ENCODE measurements around the gene SOX6.

The SOX6 gene

DNA sequence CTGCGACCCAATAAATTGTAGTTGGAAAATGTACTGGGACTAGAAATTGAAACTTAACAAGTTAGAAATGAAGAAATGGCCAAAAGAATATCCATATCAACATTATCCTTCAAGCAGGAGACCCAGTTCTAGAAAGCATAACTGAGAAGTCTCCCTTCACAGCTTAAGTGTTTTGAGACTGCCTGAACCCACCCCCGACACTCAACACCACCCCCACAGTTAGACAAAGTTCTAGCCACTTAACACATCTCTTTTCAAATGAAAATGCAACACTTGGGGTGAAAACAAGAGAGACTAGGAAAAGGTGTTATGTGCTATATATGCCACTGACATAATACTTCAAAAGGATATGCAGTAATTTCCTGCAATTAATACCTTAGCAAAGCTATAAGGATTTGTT, 184.5 kb downstream of the SOX6 start:
- no peak for DNase-seq
- no peaks in the 10 kb centered on the region for H3K9me2 ChIP-seq (replicated peaks; ENCODE audit: insufficient read depth, low read length)
- no peak overlapping the region for H3K27ac ChIP-seq (ENCODE audit: low read length)
- H3K27me3 ChIP-seq (replicated peaks; ENCODE audit: insufficient read depth, low read length) = no peaks in the 10 kb centered on the region
- H3K9me3 ChIP-seq (replicated peaks; ENCODE audit: insufficient read depth, low read length) = no peaks in the 10 kb centered on the region
- no peak overlapping the region for H3K4me2 ChIP-seq (ENCODE audit: low read depth, low read length)
- no peaks in the 10 kb centered on the region for H3K4me1 ChIP-seq (ENCODE audit: low read length)
- H3K9ac ChIP-seq (ENCODE audit: low read length) = no peak overlapping the region
- TF ChIP-seq EZH2 (optimal IDR thresholded peaks at IDR 0.05; ENCODE audit: low read depth, low read length) = no peak
- TF ChIP-seq, protein P1, sequence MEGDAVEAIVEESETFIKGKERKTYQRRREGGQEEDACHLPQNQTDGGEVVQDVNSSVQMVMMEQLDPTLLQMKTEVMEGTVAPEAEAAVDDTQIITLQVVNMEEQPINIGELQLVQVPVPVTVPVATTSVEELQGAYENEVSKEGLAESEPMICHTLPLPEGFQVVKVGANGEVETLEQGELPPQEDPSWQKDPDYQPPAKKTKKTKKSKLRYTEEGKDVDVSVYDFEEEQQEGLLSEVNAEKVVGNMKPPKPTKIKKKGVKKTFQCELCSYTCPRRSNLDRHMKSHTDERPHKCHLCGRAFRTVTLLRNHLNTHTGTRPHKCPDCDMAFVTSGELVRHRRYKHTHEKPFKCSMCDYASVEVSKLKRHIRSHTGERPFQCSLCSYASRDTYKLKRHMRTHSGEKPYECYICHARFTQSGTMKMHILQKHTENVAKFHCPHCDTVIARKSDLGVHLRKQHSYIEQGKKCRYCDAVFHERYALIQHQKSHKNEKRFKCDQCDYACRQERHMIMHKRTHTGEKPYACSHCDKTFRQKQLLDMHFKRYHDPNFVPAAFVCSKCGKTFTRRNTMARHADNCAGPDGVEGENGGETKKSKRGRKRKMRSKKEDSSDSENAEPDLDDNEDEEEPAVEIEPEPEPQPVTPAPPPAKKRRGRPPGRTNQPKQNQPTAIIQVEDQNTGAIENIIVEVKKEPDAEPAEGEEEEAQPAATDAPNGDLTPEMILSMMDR (IDR thresholded peaks at IDR 0.05; ENCODE audit: low read length) = no peak
- no peak for TF ChIP-seq EZH2phosphoT487 (IDR thresholded peaks at IDR 0.05; ENCODE audit: low read length)
- no peaks in the 10 kb centered on the region for H3F3A ChIP-seq (ENCODE audit: insufficient read depth, low read length)
- no peak overlapping the region for H3K4me3 ChIP-seq (ENCODE audit: low read length)
- H2AFZ ChIP-seq (ENCODE audit: low read length) = no peak overlapping the region
- H3K79me2 ChIP-seq (ENCODE audit: low read length) = no peaks in the 10 kb centered on the region
- H3K36me3 ChIP-seq (replicated peaks; ENCODE audit: insufficient read depth, low read length) = no peaks in the 10 kb centered on the region
- H4K20me1 ChIP-seq (ENCODE audit: insufficient read depth, low read length) = no peaks in the 10 kb centered on the region

DNA sequence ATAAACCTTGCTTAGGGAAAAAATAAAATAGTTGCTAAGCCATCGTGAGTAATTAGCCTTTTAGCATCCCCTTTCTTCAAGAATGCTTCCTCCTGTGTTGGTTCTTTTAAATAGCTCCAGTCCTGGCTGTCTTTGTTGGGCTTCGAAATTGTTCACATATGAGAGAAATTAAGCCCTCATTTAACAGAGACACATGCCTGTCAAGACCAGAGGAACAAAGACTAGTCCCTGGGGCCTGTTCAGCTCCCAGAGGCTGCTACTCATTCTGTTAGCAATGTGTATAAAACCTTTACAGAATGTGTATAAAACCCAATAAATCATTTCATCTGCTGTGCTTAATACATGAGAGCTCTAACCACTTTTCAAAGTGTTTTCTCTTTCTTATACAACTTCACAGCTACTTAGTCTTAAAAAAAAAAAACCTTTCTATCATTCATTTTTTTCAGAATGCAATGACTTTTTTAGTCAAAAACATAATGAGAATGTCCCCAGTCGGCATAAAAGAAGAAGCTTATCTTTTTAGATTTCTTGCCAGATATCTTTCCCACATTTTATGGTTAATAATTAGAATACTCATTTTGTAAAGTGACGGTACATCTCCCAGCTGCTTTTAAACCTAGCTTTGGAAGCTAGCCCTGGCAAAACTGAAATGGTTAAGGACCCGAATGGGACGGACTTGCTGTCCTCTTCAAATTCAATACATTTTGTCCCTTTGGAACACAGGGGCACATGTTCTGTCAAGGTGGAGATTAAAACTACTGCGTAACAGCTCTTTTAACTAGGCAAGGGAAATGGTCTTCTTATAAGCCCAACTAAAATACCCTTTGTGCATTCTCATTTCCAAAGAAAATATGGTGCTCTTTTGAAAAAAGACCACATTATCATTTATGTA, 186.1 kb downstream of the SOX6 start:
- no peaks in the 10 kb centered on the region for H3K4me1 ChIP-seq (ENCODE audit: low read length)

DNA sequence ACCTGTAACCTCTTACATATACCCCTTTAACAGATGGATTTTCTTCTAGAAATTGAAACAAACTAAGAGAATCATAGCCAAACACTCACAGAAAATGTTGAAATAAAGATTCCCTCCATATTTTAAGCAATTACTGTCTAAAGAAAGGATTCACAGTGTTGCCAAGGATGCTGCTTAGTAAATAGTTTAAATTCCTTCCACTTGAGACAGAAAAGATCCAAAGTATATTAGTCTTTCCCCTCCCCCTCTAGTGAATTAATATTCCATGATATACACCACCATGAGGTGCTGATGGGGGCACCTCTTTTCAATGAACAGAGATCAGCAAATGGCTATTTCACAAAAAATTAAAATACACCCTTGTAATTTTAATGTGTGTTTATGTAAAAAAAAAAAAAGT, 186.8 kb downstream of the SOX6 start:
- TF ChIP-seq EZH2 (optimal IDR thresholded peaks at IDR 0.05; ENCODE audit: low read depth, low read length) = no peak
- Histone ChIP-seq H4K20me1 (ENCODE audit: insufficient read depth, low read length) (no peaks in the 10 kb centered on the region), H3K9me2 (replicated peaks; ENCODE audit: insufficient read depth, low read length) (no peaks in the 10 kb centered on the region), H3K79me2 (ENCODE audit: low read length) (no peaks in the 10 kb centered on the region), H3K4me3 (ENCODE audit: low read length) (no peak overlapping the region), H3K27me3 (replicated peaks; ENCODE audit: insufficient read depth, low read length) (no peaks in the 10 kb centered on the region), H3K9me3 (replicated peaks; ENCODE audit: insufficient read depth, low read length) (no peaks in the 10 kb centered on the region), H3K9ac (ENCODE audit: low read length) (no peak overlapping the region), H3F3A (ENCODE audit: insufficient read depth, low read length) (no peaks in the 10 kb centered on the region), H3K4me1 (ENCODE audit: low read length) (no peaks in the 10 kb centered on the region), H3K4me2 (ENCODE audit: low read depth, low read length) (no peak overlapping the region), H3K27ac (ENCODE audit: low read length) (no peak overlapping the region), H3K36me3 (replicated peaks; ENCODE audit: insufficient read depth, low read length) (no peaks in the 10 kb centered on the region), H2AFZ (ENCODE audit: low read length) (no peak overlapping the region)
- DNase-seq = no peak

More for the DNA sequence above, 186.1 kb downstream of the SOX6 start:
- no peak overlapping the region for H3K4me3 ChIP-seq (ENCODE audit: low read length)
- no peaks in the 10 kb centered on the region for H3K9me3 ChIP-seq (replicated peaks; ENCODE audit: insufficient read depth, low read length)
- no peaks in the 10 kb centered on the region for H3K9me2 ChIP-seq (replicated peaks; ENCODE audit: insufficient read depth, low read length)
- no peaks in the 10 kb centered on the region for H3K36me3 ChIP-seq (replicated peaks; ENCODE audit: insufficient read depth, low read length)
- no peak for TF ChIP-seq EZH2 (optimal IDR thresholded peaks at IDR 0.05; ENCODE audit: low read depth, low read length)
- TF ChIP-seq, protein P1 (IDR thresholded peaks at IDR 0.05; ENCODE audit: low read length) = no peak
- no peak for TF ChIP-seq EZH2phosphoT487 (IDR thresholded peaks at IDR 0.05; ENCODE audit: low read length)
- H3K27me3 ChIP-seq (replicated peaks; ENCODE audit: insufficient read depth, low read length) = no peaks in the 10 kb centered on the region
- no peaks in the 10 kb centered on the region for H4K20me1 ChIP-seq (ENCODE audit: insufficient read depth, low read length)
- H3K9ac ChIP-seq (ENCODE audit: low read length) = no peak overlapping the region
- H3K27ac ChIP-seq (ENCODE audit: low read length) = no peak overlapping the region
- no peaks in the 10 kb centered on the region for H3K79me2 ChIP-seq (ENCODE audit: low read length)
- DNase-seq = no peak
- H3F3A ChIP-seq (ENCODE audit: insufficient read depth, low read length) = no peaks in the 10 kb centered on the region
- H2AFZ ChIP-seq (ENCODE audit: low read length) = no peak overlapping the region
- H3K4me2 ChIP-seq (ENCODE audit: low read depth, low read length) = no peak overlapping the region

All from MM.1S (cell line).